ENCODE measurements around the gene TLR4.

DNA sequence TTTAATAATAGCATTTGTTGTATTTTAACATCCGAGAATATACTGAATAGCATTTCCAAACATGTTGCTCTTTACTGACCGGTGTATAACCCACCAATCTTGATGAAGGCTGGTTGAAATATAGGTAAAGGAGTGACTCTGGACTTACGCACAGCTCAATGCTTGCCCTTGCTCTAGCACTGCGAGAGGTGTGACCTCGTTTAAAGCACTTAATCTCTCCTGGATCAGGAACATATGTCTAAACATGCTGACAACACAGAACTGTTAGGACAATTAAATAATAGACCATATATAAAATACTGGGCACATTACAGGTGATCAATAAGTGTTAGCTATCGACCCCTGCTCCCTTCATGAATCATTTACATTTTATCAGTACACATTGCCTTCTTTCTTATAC is 28.3 kb downstream of the TLR4 start:
- TF ChIP-seq EP300 (conservative IDR thresholded peaks at IDR 0.05; ENCODE audit: poor library complexity, severe bottlenecking) (no peak), RAD21 (conservative IDR thresholded peaks at IDR 0.05) (no peak)
- TF ChIP-seq, protein P1, sequence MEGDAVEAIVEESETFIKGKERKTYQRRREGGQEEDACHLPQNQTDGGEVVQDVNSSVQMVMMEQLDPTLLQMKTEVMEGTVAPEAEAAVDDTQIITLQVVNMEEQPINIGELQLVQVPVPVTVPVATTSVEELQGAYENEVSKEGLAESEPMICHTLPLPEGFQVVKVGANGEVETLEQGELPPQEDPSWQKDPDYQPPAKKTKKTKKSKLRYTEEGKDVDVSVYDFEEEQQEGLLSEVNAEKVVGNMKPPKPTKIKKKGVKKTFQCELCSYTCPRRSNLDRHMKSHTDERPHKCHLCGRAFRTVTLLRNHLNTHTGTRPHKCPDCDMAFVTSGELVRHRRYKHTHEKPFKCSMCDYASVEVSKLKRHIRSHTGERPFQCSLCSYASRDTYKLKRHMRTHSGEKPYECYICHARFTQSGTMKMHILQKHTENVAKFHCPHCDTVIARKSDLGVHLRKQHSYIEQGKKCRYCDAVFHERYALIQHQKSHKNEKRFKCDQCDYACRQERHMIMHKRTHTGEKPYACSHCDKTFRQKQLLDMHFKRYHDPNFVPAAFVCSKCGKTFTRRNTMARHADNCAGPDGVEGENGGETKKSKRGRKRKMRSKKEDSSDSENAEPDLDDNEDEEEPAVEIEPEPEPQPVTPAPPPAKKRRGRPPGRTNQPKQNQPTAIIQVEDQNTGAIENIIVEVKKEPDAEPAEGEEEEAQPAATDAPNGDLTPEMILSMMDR (IDR thresholded peaks at IDR 0.05; ENCODE audit: poor library complexity, severe bottlenecking): no peak
- TF ChIP-seq, protein P2, sequence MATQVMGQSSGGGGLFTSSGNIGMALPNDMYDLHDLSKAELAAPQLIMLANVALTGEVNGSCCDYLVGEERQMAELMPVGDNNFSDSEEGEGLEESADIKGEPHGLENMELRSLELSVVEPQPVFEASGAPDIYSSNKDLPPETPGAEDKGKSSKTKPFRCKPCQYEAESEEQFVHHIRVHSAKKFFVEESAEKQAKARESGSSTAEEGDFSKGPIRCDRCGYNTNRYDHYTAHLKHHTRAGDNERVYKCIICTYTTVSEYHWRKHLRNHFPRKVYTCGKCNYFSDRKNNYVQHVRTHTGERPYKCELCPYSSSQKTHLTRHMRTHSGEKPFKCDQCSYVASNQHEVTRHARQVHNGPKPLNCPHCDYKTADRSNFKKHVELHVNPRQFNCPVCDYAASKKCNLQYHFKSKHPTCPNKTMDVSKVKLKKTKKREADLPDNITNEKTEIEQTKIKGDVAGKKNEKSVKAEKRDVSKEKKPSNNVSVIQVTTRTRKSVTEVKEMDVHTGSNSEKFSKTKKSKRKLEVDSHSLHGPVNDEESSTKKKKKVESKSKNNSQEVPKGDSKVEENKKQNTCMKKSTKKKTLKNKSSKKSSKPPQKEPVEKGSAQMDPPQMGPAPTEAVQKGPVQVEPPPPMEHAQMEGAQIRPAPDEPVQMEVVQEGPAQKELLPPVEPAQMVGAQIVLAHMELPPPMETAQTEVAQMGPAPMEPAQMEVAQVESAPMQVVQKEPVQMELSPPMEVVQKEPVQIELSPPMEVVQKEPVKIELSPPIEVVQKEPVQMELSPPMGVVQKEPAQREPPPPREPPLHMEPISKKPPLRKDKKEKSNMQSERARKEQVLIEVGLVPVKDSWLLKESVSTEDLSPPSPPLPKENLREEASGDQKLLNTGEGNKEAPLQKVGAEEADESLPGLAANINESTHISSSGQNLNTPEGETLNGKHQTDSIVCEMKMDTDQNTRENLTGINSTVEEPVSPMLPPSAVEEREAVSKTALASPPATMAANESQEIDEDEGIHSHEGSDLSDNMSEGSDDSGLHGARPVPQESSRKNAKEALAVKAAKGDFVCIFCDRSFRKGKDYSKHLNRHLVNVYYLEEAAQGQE (IDR thresholded peaks at IDR 0.05; ENCODE audit: borderline replicate concordance): no peak

Data from neural cell (in vitro differentiated cells).